ENCODE results near the gene LCN9.

DNA sequence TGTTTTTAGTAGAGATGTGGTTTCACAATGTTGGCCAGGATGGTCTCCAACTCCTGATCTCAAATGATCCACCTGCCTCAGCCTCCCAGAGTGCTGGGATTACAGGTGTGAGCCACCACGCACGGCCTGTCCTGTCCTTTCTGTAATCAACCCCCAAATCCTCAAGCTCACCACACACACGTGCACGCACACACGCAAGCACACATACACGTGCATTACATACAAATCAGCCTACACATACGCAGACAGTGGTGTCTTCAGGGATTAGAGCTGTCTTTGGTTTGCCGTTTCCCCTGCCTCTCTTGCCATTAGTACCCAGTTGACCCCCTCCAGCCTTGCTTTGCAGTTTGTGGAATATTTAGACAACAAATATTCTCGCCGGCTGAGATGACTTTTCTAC, 30.3 kb upstream of the LCN9 start:
- no peak for TF ChIP-seq GATA2 (IDR thresholded peaks at IDR 0.05; ENCODE audit: low read depth, low read length)
- TF ChIP-seq GATA3 (IDR thresholded peaks at IDR 0.05; ENCODE audit: low read depth, low read length): no peak
